Osteoblast (primary cell): Measurements from ENCODE around the gene ITCH. TPM values are rescaled to one million over a fixed set of nuclear protein-coding genes. Genes with fewer than 3 reads are reported as not detected.

Experiments
- DNase-seq: peaks from one replicate; pipeline ENCODE4 v3.0.0; 2011; ENCODE audit warnings: low spot score, mixed read lengths; ENCODE audit not compliant: insufficient read length; ENCODE audit errors: missing footprints
- H2AFZ ChIP-seq: 2 replicates; pipeline ENCODE4 v1.6.0; 2011; ENCODE audit warnings: mild to moderate bottlenecking, low read length
- H3K27ac ChIP-seq: 2 replicates; pipeline ENCODE4 v1.5.1; 2011; ENCODE audit warnings: mild to moderate bottlenecking, low read depth, low read length, moderate library complexity
- H3K27me3 ChIP-seq: 2 replicates; pipeline ENCODE4 v1.6.0; 2012; ENCODE audit warnings: mild to moderate bottlenecking, control low read depth, inconsistent platforms, low read length, moderate library complexity; ENCODE audit not compliant: insufficient read depth
- H3K36me3 ChIP-seq: 2 replicates; pipeline ENCODE4 v1.5.1; 2011; ENCODE audit warnings: mild to moderate bottlenecking, low read length, control low read depth, moderate library complexity; ENCODE audit not compliant: insufficient read depth
- H3K4me1 ChIP-seq: 2 replicates; pipeline ENCODE4 v1.5.1; 2011; ENCODE audit warnings: mild to moderate bottlenecking, low read length, control low read depth, moderate library complexity; ENCODE audit not compliant: insufficient read depth
- H3K4me2 ChIP-seq: 2 replicates; pipeline ENCODE4 v1.6.0; 2011; ENCODE audit warnings: mild to moderate bottlenecking, low read length; ENCODE audit not compliant: insufficient read depth
- H3K4me3 ChIP-seq: fragments of 200-600 bp; sonication (generic); 3 replicates; pipeline ENCODE4 v1.5.1; 2012; ENCODE audit warnings: mild to moderate bottlenecking, low read length, inconsistent platforms; ENCODE audit not compliant: insufficient read depth
- H3K79me2 ChIP-seq: 2 replicates; pipeline ENCODE4 v1.6.0; 2012; ENCODE audit warnings: mild to moderate bottlenecking, low read length, control low read depth, inconsistent platforms; ENCODE audit not compliant: insufficient read depth
- H3K9me3 ChIP-seq: 2 replicates; pipeline ENCODE4 v1.5.1; 2011; ENCODE audit warnings: low read depth, low read length, control low read depth
- H4K20me1 ChIP-seq: 2 replicates; pipeline ENCODE4 v1.6.0; 2012; ENCODE audit warnings: mild to moderate bottlenecking, low read length, control low read depth; ENCODE audit not compliant: insufficient read depth
- total RNA-seq: library from RNA; depleted of rRNA; stranded (reverse); fragments of >200 nt; gene quantifications from 2 replicates; pipeline ENCODE4 v1.2.3, GENCODE V29; 2012
- TF ChIP-seq, protein P1 (sequence below): IDR thresholded peaks from 2 replicates; pipeline ENCODE4 v1.5.1; 2011; ENCODE audit warnings: mild to moderate bottlenecking, low read depth, low read length, moderate library complexity; ENCODE audit errors: extremely low read depth

The ITCH gene
- total RNA-seq, 1 donor: 79.3 TPM

DNA sequence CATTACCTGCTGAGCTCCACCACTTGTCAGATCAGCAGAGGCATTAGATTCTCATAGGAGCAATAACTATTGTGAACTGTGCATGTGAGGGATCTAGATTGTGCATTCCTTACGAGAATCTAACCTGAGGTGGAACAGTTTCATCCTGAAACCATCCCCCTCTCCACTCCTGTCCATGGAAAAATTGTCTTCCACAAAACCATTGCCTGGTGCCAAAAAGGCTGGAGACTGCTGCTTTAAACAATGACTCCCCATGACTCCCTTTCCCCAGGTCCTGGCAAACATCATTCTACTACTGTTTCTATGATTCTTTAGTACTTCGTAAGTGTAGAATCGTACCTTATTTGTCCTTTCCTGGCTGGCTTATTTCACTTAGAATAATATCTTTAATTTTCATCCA is 143.4 kb downstream of the ITCH start:
- Histone ChIP-seq H3K27me3 (no peaks in the 10 kb centered on the region), H3K27ac (no peak overlapping the region), H3K4me2 (no peak overlapping the region), H3K4me3 (no peak overlapping the region), H2AFZ (no peak overlapping the region), H3K36me3 (peaks cover 51% of the 10 kb centered on the region), H3K4me1 (no peaks in the 10 kb centered on the region), H4K20me1 (peaks cover 4% of the 10 kb centered on the region), H3K9me3 (no peaks in the 10 kb centered on the region), H3K79me2 (peaks cover 10% of the 10 kb centered on the region)
- TF ChIP-seq, protein P1, sequence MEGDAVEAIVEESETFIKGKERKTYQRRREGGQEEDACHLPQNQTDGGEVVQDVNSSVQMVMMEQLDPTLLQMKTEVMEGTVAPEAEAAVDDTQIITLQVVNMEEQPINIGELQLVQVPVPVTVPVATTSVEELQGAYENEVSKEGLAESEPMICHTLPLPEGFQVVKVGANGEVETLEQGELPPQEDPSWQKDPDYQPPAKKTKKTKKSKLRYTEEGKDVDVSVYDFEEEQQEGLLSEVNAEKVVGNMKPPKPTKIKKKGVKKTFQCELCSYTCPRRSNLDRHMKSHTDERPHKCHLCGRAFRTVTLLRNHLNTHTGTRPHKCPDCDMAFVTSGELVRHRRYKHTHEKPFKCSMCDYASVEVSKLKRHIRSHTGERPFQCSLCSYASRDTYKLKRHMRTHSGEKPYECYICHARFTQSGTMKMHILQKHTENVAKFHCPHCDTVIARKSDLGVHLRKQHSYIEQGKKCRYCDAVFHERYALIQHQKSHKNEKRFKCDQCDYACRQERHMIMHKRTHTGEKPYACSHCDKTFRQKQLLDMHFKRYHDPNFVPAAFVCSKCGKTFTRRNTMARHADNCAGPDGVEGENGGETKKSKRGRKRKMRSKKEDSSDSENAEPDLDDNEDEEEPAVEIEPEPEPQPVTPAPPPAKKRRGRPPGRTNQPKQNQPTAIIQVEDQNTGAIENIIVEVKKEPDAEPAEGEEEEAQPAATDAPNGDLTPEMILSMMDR: no peak
- DNase-seq: no peak

DNA sequence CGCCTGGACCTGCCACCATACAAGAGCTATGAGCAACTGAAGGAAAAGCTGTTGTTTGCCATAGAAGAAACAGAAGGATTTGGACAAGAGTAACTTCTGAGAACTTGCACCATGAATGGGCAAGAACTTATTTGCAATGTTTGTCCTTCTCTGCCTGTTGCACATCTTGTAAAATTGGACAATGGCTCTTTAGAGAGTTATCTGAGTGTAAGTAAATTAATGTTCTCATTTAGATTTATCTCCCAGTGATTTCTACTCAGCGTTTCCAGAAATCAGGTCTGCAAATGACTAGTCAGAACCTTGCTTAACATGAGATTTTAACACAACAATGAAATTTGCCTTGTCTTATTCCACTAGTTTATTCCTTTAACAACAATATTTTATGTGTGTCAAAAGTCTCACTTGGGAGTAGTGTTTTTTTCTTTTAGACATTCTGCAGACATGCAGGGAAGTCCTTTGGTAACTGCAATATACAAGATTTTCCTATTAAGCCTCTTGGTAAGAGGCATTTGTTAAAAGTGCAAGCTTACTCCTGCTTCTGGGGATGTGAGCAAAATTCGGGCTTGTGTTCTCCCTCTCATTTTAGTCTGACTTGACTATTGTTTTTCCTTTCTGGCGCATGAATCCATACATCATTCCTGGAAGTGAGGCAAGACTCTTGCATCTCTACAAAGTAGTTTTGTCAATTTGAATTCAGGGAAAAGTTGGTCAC is 144.8 kb downstream of the ITCH start:
- no peak for DNase-seq
- no peak overlapping the region for H3K4me3 ChIP-seq
- no peaks in the 10 kb centered on the region for H3K27me3 ChIP-seq
- no peak overlapping the region for H3K4me2 ChIP-seq
- H4K20me1 ChIP-seq: peaks cover 4% of the 10 kb centered on the region
- TF ChIP-seq, protein P1: no peak
- peaks cover 10% of the 10 kb centered on the region for H3K79me2 ChIP-seq
- H3K36me3 ChIP-seq: peaks cover 61% of the 10 kb centered on the region
- no peaks in the 10 kb centered on the region for H3K9me3 ChIP-seq
- H2AFZ ChIP-seq: no peak overlapping the region
- H3K4me1 ChIP-seq: no peaks in the 10 kb centered on the region
- no peak overlapping the region for H3K27ac ChIP-seq

DNA sequence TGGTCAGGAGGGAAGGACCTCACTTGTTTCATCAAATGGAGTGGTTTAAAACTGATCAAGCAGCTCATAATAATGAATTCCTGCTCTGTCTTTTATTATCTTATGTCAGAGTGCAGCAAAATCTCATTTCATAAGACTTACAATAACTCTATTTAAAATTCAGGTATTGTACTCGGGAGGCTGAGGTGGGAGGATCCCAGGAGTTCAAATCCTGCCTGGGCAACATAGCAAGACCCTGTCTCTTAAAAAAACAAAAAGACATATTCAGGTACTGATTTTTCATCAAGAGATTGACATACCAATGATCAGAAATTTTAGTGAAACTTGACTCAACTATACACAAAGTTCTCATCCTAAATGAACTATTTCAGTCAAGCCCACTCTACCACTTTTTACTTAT is 147.5 kb downstream of the ITCH start:
- DNase-seq: no peak
- H3K79me2 ChIP-seq: peaks cover 7% of the 10 kb centered on the region
- H3K4me3 ChIP-seq: no peak overlapping the region
- H3K36me3 ChIP-seq: peaks cover 49% of the 10 kb centered on the region
- no peaks in the 10 kb centered on the region for H3K27me3 ChIP-seq
- H4K20me1 ChIP-seq: peaks cover 4% of the 10 kb centered on the region
- no peak overlapping the region for H2AFZ ChIP-seq
- TF ChIP-seq, protein P1: no peak
- no peaks in the 10 kb centered on the region for H3K9me3 ChIP-seq
- H3K27ac ChIP-seq: no peak overlapping the region
- H3K4me2 ChIP-seq: no peak overlapping the region
- peaks cover 7% of the 10 kb centered on the region for H3K4me1 ChIP-seq

DNA sequence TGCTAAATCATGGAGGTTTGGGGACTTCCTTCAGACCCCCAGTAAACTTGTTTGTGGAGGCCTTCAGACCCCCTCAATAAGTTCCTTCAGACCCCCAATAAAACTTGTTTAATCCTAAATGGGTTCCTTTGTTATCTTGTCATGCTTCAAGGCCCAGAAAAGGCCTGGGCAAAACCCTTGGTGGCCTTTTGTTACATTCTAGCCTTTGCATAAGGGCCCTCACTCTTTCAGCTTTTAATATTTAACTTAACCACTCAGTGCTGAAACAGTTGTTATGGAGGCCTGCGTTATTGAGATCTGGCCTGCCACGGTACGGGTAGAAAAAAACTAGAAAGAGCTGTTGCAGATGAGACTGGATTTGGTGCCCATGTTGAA is 148.8 kb downstream of the ITCH start:
- Histone ChIP-seq H3K4me1 (peaks cover 11% of the 10 kb centered on the region), H3K27me3 (no peaks in the 10 kb centered on the region), H3K9me3 (no peaks in the 10 kb centered on the region), H3K79me2 (peaks cover 10% of the 10 kb centered on the region), H3K27ac (no peak overlapping the region), H3K4me3 (no peak overlapping the region), H3K4me2 (no peak overlapping the region), H3K36me3 (peaks cover 37% of the 10 kb centered on the region), H2AFZ (no peak overlapping the region), H4K20me1 (no peaks in the 10 kb centered on the region)
- TF ChIP-seq, protein P1: no peak
- no peak for DNase-seq
